ENCODE data around the gene NEK10.

NEK10 gene

GRCh38 chr3:27186013-27186412, 183.2 kb downstream of the NEK10 start:
- TF ChIP-seq CTCF (IDR thresholded peaks at IDR 0.05; ENCODE audit: low read depth, low read length) = no peak
- H3K4me3 ChIP-seq (replicated peaks in 1 of 2; ENCODE audit: low read depth in 2 of 2, low read length in 2 of 2) = no peak overlapping the region
- no peak for DNase-seq (ENCODE audit: low read depth in 2 of 2)

GRCh38 chr3:27185231-27185989, 183.8 kb downstream of the NEK10 start:
- H3K4me3 ChIP-seq (replicated peaks in 1 of 2; ENCODE audit: low read depth in 2 of 2, low read length in 2 of 2) = no peak overlapping the region
- no peak for DNase-seq (ENCODE audit: low read depth in 2 of 2)
- TF ChIP-seq CTCF (IDR thresholded peaks at IDR 0.05; ENCODE audit: low read depth, low read length) = no peak

DNA sequence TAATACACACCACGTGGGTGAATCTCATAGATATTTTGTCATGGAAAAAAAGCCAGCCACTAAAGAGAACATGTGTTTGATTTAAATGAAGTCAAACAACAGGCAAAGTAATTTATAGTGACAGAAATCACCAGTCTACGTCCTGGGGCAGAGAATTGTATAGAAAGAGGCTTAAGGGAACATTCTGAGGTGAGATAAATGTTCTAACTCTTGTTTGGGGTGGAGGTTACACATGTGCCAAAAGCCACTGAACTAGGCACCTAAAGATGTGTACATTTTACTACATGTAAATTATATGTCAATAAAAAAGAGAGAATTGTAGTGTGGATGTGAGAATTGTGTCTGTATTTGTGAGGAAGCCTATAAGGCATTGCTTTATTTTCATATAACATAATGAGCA, 184.9 kb downstream of the NEK10 start:
- no peak for DNase-seq (ENCODE audit: low read depth in 2 of 2)
- no peak overlapping the region for H3K4me3 ChIP-seq (replicated peaks in 1 of 2; ENCODE audit: low read depth in 2 of 2, low read length in 2 of 2)
- no peak for TF ChIP-seq CTCF (IDR thresholded peaks at IDR 0.05; ENCODE audit: low read depth, low read length)

GRCh38 chr3:27176256-27176655, 192.9 kb downstream of the NEK10 start:
- DNase-seq (ENCODE audit: low read depth in 2 of 2) = no peak
- no peak for TF ChIP-seq CTCF (IDR thresholded peaks at IDR 0.05; ENCODE audit: low read depth, low read length)
- no peak overlapping the region for H3K4me3 ChIP-seq (replicated peaks in 1 of 2; ENCODE audit: low read depth in 2 of 2, low read length in 2 of 2)

DNA sequence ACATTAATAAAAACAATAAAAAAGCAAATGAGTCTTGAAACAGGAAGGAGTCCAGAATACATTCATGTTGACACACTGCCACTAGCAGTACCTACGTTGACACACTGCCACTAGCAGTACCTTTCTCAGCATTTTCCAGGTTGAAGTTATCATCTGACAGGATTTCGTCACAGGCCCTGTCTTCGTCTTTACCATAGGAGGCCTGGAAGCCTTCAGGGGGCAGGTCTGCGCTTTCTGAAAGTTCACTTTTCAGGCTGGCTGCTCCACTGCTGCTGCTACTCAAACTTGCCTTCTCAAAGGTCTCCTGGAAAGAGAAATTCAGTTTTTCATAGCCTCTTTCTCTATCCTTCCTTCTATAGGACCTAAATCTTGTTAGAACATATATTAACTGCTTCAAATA, 194.7 kb downstream of the NEK10 start:
- no peak for TF ChIP-seq CTCF (IDR thresholded peaks at IDR 0.05; ENCODE audit: low read depth, low read length)
- no peak for DNase-seq (ENCODE audit: low read depth in 2 of 2)

GRCh38 chr3:27171113-27171512, 198.1 kb downstream of the NEK10 start:
- no peak overlapping the region for H3K4me3 ChIP-seq (replicated peaks in 1 of 2; ENCODE audit: low read depth in 2 of 2, low read length in 2 of 2)
- DNase-seq (ENCODE audit: low read depth in 2 of 2) = no peak
- TF ChIP-seq CTCF (IDR thresholded peaks at IDR 0.05; ENCODE audit: low read depth, low read length) = no peak

More for the DNA sequence above, 194.7 kb downstream of the NEK10 start:
- no peak overlapping the region for H3K4me3 ChIP-seq (replicated peaks in 1 of 2; ENCODE audit: low read depth in 2 of 2, low read length in 2 of 2)

DNA sequence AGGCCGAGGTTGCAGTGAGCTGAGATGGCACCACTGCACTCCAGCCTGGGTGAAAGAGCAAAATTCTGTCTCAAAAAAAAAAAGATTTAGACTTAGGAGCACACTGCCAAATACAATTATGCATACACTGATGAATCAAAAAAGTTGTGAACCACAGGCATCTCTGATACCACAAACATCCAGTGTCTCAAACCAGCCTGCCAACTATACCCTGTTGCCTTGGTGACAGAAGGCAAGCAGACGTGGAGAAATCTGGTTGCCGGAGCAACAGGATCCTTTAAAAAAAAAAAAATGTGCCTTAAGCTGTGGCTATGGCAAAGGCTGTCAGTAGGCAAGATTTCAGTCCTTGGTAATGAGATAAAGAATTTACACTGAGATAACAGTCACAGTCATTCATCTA, 202.3 kb downstream of the NEK10 start:
- H3K4me3 ChIP-seq (replicated peaks in 1 of 2; ENCODE audit: low read depth in 2 of 2, low read length in 2 of 2) = no peak overlapping the region
- TF ChIP-seq CTCF (IDR thresholded peaks at IDR 0.05; ENCODE audit: low read depth, low read length) = no peak
- peak; percentile 81 to 93 for DNase-seq (ENCODE audit: low read depth in 2 of 2)

All from cardiac fibroblast (primary cell).